ENCODE data around the gene CARHSP1.
"Not testable (repeated sequence)": the region's sequence is repeated elsewhere in the genome, so short reads cannot be mapped to it uniquely, and the experiment has no call there.

The CARHSP1 gene

GRCh38 chr16:8872071-8872470 lies 3.3 kb upstream of the CARHSP1 start:
- DNase-seq (ENCODE audit: low spot score), result no peak

DNA sequence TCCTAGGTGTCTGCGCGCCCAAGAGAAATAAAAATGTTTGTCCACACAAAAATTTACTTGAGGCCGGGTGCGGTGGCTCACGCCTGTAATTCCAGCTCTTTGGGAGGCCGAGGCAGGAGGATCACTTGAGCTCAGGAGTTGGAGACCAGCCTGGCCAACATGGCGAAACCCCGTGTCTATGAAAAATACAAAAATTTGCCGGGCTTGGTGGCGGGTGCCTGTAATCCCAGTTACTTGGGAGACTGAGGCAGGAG lies 1.1 kb upstream of the CARHSP1 start:
- DNase-seq (ENCODE audit: low spot score), result not testable (repeated sequence)

- DNase-seq (ENCODE audit: low spot score), result no peak
Measured at GRCh38 chr16:8869212-8869987, 594 bp upstream of the CARHSP1 start.

DNA sequence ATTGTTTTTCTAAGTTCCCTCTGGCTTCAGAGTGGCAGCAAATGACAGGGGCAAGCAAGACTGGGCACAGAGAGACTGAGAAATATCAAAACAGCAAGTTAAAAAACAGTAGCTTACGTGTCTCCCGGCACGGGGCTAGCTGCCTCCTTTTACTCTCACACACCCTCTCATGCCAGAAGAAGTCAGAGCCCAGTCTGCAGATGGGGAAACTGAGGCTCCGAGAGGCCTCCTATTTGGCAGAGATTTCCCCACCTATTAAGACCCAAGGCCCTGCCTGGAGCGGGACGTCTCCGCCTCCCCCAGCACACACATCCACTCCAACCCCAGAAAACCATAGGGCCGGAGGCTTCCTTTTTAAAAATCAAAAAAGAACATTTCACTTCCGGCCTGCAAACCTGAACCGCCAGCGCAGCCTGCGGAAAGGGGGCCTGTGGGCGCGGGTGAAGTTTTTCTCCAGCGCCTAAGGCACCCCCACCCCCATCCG lies 832 bp downstream of the CARHSP1 start:
- DNase-seq (ENCODE audit: low spot score), result no peak

DNA sequence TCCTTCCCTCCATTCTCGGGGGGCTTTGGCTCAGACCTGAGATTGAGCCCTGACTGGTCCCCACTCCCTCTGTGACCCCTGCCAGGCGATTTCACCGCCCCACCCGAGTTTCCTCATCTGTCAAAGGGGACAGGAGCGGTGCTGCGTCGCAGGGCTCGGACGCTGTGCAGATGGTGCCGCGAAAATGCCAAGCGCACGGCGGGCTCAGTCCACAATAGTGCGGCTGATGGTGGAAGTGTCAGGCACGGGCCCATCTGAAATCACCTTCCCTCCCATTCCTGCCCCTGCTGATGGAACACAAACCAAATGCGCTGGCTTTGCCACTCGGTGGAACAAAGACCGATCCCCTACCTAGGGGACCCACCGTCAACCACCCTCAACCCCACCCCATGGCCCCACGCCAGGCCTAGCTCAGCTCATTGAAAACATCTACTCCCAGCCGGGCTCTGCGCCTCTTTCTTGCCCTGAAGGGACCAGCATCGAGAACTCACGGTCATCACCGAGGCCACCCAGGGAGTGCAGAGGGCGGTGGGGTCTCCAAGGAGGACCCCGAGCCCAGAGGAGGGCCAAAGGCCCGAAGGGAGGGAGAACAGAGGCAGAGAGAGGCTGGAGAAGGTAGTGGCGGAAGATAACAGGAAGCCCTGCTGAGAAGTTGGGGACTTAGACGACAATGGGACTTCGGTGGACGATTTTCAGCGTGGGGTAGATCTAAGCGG lies 1.4 kb downstream of the CARHSP1 start:
- no peak for DNase-seq (ENCODE audit: low spot score)

GRCh38 chr16:8866884-8867215 lies 2.0 kb downstream of the CARHSP1 start:
- DNase-seq (ENCODE audit: low spot score), result no peak

- DNase-seq (ENCODE audit: low spot score), result peak; percentile 67
Measured at GRCh38 chr16:8866118-8866883, 2.5 kb downstream of the CARHSP1 start.

DNA sequence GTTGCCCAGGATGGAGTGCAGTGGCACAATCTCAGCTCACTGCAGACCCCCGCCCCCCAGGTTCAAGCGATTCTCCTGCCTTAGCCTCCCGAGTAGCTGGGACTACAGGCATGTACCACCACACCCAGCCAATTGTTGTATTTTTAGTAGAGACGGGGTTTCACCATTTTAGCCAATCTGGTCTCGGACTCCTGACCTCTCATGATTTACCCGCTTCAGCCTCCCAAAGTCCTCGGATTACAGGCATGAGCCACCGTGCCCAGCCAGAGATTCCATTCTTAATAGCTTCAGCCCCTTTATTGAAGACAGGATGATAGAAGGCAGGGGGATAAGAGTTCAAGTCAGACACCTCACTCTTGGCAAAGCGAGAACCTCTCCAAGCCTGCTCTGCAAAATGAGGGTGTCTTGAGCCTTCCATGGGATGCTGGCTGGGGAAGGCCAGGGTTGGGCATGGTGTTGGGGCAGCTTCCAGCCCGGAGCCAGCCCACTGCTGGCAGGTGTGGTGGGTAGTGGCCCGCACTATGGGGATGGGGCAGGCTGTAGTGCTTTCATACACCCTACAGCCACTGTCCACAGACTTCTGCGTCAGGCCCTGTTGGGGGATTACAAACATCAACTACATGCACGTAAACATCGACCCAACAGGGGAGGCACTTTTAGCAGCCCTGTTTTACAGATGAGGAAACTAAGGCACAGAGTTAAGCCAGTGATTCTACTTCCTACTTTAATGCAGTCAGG lies 3.5 kb downstream of the CARHSP1 start:
- no peak for DNase-seq (ENCODE audit: low spot score)

DNA sequence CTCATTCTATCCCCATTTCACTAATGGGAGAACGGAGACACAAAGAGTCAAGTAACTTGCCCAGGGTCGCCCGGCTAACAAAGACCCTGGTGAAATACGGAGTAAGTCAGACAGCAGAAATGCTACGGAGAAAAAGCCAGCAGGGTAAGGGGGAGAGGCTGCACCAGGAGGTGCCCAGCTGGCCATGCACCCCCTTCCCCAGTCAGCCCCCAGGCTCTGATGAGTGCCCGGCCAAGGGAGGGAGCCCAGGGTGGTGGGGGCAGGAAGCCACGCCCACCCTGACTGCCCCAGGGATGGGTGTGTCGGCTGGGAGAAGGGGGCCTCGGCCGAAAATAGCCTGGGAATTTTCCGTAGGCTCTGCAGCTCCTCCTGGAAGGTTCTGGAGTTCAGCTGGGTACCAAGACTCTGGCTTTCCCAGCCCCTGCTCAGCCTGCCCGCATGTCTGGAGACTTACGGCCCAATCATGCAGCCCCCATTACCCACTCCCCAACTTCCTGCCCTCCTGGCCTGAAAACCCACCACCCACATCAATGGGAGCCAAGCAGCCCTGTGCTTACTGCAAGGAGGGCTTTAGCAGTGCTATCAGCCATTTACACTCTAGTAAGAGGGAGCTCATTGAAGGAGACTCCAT lies 4.2 kb downstream of the CARHSP1 start:
- no peak for DNase-seq (ENCODE audit: low spot score)

GRCh38 chr16:8863594-8864424 lies 5.0 kb downstream of the CARHSP1 start:
- peak; percentile 97 for DNase-seq (ENCODE audit: low spot score)

GRCh38 chr16:8862309-8863130 lies 6.3 kb downstream of the CARHSP1 start:
- no peak for DNase-seq (ENCODE audit: low spot score)

GRCh38 chr16:8861563-8862308 lies 7.1 kb downstream of the CARHSP1 start:
- DNase-seq (ENCODE audit: low spot score), result no peak

DNA sequence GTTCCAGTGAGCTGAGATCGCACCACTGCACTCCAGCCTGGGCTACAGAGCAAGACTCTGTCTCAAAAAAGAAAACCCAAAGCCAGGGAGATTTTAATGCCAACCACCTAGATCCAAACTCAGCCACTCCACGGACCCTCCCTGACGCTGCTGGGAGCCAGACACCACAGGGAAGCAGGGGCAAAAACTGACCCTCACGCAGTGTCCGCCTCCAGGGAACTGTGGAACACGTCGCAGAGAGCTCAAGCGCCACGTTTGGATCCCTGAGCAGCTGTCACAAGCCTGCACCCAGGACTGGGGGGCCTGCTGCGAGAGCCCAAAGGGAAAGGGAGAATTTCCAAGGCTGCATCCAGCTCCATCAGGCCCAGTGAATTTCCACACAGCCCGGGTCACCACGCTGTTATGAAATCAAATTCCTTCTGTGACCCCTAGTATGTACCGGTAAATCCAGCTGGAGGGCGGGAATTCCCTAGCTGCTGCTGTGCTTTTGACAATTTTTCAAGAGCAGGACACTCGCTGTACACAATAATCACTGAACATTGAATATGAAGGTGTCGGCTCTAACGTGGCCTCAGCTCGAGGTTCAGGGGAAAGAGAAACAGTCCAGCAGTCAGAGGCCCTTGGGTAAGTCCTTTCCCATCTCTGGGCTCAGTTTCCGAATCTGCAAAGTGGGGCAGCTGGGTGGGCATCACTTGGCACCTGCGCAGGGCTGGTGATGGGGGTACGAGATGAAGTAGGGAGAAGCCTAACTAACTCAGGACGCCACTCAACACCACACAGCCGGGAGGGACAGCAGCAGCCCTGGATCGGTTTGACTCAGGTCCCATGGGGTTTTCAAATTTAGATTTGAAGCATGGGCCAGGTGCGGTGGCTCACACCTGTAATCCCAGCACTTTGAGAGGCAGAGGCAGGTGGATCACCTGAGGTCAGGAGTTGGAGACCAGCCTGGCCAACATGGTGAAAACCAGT lies 8.6 kb downstream of the CARHSP1 start:
- DNase-seq (ENCODE audit: low spot score), result no peak

DNA sequence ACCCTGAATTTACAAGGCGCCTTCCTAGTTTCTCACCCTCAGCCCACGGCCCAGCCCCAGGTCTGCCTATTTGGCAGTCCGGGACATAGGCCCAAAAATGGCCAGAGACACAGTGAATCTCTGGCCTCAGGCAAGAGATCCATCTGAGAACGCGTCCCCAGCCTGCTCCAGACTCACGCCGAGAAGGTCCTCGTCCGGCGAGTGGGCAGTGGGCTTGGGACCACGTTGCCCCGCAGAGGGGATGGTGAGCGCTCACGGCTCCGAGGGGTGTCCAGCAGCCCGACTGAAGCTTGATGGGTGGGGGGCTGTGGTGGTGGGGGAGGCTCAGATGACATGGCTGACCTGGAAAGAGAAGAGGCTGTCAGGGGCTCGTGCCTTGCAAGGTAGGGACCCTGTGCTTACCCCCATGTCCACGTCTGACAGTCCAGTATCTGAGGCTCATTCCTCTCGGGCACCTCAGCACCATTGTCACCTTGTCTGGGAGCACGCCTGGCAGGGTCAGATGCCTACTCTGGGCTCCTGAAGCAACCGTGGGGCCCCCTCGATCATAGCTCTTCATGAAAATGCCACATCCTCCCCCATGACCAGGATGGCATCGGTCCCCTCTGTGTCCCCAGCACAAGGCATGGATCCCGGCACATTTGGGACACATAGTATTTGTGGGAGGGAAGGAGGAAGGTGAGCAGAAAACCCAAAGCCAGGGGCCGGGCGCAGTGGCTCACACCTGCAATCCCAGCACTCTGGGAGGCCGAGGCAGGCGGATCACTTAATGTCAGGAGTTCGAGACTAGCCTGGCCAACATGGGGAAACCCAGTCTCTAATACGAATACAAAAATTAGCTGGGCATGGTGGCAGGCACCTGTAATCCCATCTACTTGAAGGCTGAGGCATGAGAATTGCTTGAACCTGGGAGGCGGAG lies 9.6 kb downstream of the CARHSP1 start:
- no peak for DNase-seq (ENCODE audit: low spot score)

DNA sequence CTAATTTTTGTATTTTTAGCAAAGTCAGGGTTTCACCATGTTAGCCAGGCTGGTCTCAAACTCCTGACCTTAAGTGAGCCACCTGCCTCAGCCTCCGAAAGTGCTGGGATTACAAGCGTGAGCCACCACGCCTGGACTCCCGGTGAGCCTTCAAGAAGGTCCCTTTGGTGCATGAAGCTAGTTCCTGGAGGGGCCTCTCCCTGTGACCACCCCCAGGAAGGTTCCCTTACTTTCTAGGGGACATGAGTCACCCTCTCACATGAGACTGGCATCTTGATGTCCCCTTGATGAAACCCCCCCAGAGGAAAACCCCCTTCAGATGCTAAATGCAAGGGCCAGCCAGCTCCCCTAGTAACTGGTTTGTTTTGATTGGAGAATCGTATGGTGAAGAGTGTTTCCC lies 12.8 kb downstream of the CARHSP1 start:
- DNase-seq (ENCODE audit: low spot score), result no peak

DNA sequence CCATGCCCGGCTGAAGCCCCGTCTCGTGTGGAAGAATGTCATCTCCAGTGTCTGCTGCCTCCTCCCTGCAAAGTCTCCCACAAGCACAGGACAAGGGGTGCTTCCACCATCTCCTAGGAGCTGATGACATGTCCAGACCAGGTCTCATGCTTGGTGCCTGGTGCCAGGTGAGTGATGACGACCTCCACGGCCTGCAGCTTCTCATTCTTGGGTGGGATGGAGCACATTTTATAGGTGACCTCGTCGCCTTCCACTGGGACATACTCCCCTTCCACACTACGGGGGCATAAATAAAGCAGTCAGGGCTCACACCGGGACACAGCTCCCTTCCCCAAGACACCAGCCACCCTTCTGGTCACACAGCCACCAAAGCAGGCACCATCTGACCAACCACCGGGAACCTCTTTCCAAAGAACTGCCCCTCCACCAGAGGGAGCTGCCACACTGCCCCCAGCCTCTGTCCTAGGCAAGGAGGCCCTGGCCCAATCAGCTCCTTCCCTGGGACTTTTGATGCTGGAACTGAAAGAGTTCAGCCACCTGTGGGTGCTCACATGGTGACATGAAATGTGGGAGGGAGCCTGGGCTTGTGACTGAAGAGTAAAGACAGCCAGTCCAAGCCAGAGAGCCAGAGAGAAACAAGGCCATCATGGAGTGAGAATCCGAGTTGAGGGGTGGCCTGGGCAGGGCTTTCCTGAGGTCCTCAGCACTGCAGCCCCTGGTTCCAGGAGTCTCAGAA lies 13.6 kb downstream of the CARHSP1 start:
- DNase-seq (ENCODE audit: low spot score), result no peak
